CD4-positive, alpha-beta memory T cell (primary cell): ENCODE measurements around the gene CKLF. TPM values are rescaled to one million over a fixed set of nuclear protein-coding genes. Genes with fewer than 3 reads are reported as not detected.

Experiments used
- CTCF ChIA-PET: fragments of 350-600 bp; sonication (Branson Sonifier 250); formaldehyde crosslinking; loops from one replicate; lab custom pipeline; 2021; ENCODE audit warnings: inconsistent platforms; ENCODE audit not compliant: partially characterized antibody; lab: Charles Lee
- POLR2A ChIA-PET: fragments of 350-600 bp; sonication (Branson Sonifier 250); formaldehyde crosslinking; loops from one replicate; lab custom pipeline; 2021; ENCODE audit not compliant: partially characterized antibody; lab: Charles Lee
- DNase-seq, 5 donors: peaks; one replicate each; pipeline versions ENCODE4 v3.0.0 to v3.0.0-alpha.2; 2020 to 2022; ENCODE audit warnings: mixed read lengths in 1 of 5
- H3K27ac ChIP-seq: one replicate; pipeline ENCODE4 v1.7.0; 2013; ENCODE audit warnings: low read depth, low read length
- H3K27me3 ChIP-seq: 2 replicates; pipeline ENCODE4 v1.7.0; 2013; ENCODE audit warnings: mild to moderate bottlenecking, low read length, moderate library complexity; ENCODE audit not compliant: insufficient read depth
- H3K36me3 ChIP-seq: 2 replicates; pipeline ENCODE4 v1.7.0; 2013; ENCODE audit warnings: mild to moderate bottlenecking, low read length, moderate library complexity; ENCODE audit not compliant: insufficient read depth
- H3K4me1 ChIP-seq: 2 replicates; pipeline ENCODE4 v1.7.0; 2013; ENCODE audit warnings: mild to moderate bottlenecking, low read length, moderate library complexity; ENCODE audit not compliant: insufficient read depth
- H3K4me3 ChIP-seq, 2 donors: one replicate each; pipeline ENCODE4 v1.7.0; 2013; ENCODE audit warnings: low read length in 2 of 2, mild to moderate bottlenecking in 1 of 2
- H3K9me3 ChIP-seq, 2 donors: one replicate each; pipeline ENCODE4 v1.7.0; 2013; ENCODE audit warnings: low read length in 2 of 2, control low read depth in 1 of 2; ENCODE audit not compliant: control insufficient read depth in 1 of 2
- H3K27ac Mint-ChIP-seq, 7 donors: one replicate each; pipeline ENCODE4 v1.8.0; 2020 to 2021; ENCODE audit warnings: mixed read lengths in 7 of 7, mild to moderate bottlenecking in 6 of 7, inconsistent platforms in 3 of 7, moderate library complexity in 3 of 7
- H3K27me3 Mint-ChIP-seq, 2 donors: one replicate each; pipeline ENCODE4 v1.8.0; 2020 to 2021; ENCODE audit warnings: mixed read lengths in 2 of 2
- H3K36me3 Mint-ChIP-seq, 2 donors: one replicate each; pipeline ENCODE4 v1.8.0; 2020 to 2021; ENCODE audit warnings: mixed read lengths in 2 of 2, inconsistent platforms in 1 of 2, mild to moderate bottlenecking in 1 of 2
- H3K4me1 Mint-ChIP-seq, 4 donors: one replicate each; pipeline ENCODE4 v1.8.0; 2020 to 2021; ENCODE audit warnings: mixed read lengths in 4 of 4, mild to moderate bottlenecking in 1 of 4
- H3K4me3 Mint-ChIP-seq, 8 donors: one replicate each; pipeline ENCODE4 v1.8.0; 2020 to 2021; ENCODE audit warnings: mixed read lengths in 8 of 8, mild to moderate bottlenecking in 7 of 8, moderate library complexity in 6 of 8, inconsistent platforms in 3 of 8
- H3K9me3 Mint-ChIP-seq, 8 donors: one replicate each; pipeline ENCODE4 v1.8.0; 2020 to 2021; ENCODE audit warnings: mixed read lengths in 8 of 8, mild to moderate bottlenecking in 5 of 8, inconsistent platforms in 3 of 8, moderate library complexity in 1 of 8
- intact Hi-C: fragments of 100-400 bp; cut with micrococcal nuclease; formaldehyde crosslinking; loops from one replicate; pipeline ENCODE4 v1.15.1; 2023
- polyA plus RNA-seq, 2 donors: library from polyadenylated mRNA; unstranded; fragments of 300-500 nt; fragmentation: Illumina TruSeq; gene quantifications; one replicate each; pipeline ENCODE4 v1.2.3, GENCODE V29; 2021
- total RNA-seq, 2 experiments: library from RNA; stranded (reverse); gene quantifications; one replicate each; pipeline ENCODE4 v1.2.3, GENCODE V29; 2021

CKLF gene
- total and polyA plus RNA-seq, 4 experiments from 2014 or later, result 71.0 to 173 (median 115) TPM

- Histone ChIP-seq H3K36me3 (no peaks in the 10 kb centered on the region), H3K4me1 (peaks cover 6% of the 10 kb centered on the region), H3K9me3 (no peaks in the 10 kb centered on the region), H3K27me3 (no peaks in the 10 kb centered on the region), H3K4me3 (no peak overlapping the region), H3K27ac (no peak overlapping the region)
- ChIA-PET POLR2A (interaction anchor here (16.1 kb wide), 1 partner anchor 13 kb away, joined by 440 read pairs; the partner anchor contains the start of genes CKLF and TK2), CTCF (no interaction called here)
- peaks cover 9 to 28% (median 12%) of the 10 kb centered on the region in 4 donors for H3K4me1 Mint-ChIP-seq
- intact Hi-C loops, result no loop called here
- H3K36me3 Mint-ChIP-seq, result peaks cover 5 to 8% of the 10 kb centered on the region in 2 donors
- peak overlapping the region in 3 of 7 donors; percentile 13 to 81 (median 81) for H3K27ac Mint-ChIP-seq
- H3K4me3 Mint-ChIP-seq, result no peak overlapping the region
- H3K27me3 Mint-ChIP-seq, result no peaks in the 10 kb centered on the region
- no peaks in the 10 kb centered on the region for H3K9me3 Mint-ChIP-seq
- no peak for DNase-seq
Observed at GRCh38 chr16:66534376-66534799, 18.0 kb upstream of the CKLF start.

GRCh38 chr16:66536525-66536924, 15.9 kb upstream of the CKLF start:
- Mint-ChIP-seq H3K4me3 (no peak overlapping the region), H3K27ac (peak overlapping the region in 1 of 7 donors; percentile 24), H3K36me3 (peaks cover 3 to 5% of the 10 kb centered on the region in 2 donors), H3K4me1 (peaks cover 13 to 37% (median 21%) of the 10 kb centered on the region in 4 donors), H3K27me3 (no peaks in the 10 kb centered on the region), H3K9me3 (no peaks in the 10 kb centered on the region)
- DNase-seq, result no peak
- H3K9me3 ChIP-seq, result no peaks in the 10 kb centered on the region
- CTCF ChIA-PET, result no interaction called here
- POLR2A ChIA-PET, result interaction anchor here (1.1 to 2.1 kb wide), 4 partner anchors 12 to 19 kb away, joined by 3 to 9 read pairs (median 6); partner anchors contain the start of gene CKLF
- intact Hi-C loops, result no loop called here
- H3K27ac ChIP-seq, result no peak overlapping the region
- no peaks in the 10 kb centered on the region for H3K36me3 ChIP-seq
- no peaks in the 10 kb centered on the region for H3K27me3 ChIP-seq
- no peak overlapping the region for H3K4me3 ChIP-seq
- peaks cover 19% of the 10 kb centered on the region for H3K4me1 ChIP-seq

GRCh38 chr16:66537236-66537635, 15.1 kb upstream of the CKLF start:
- Mint-ChIP-seq H3K4me3 (no peak overlapping the region), H3K36me3 (peaks cover 3 to 5% of the 10 kb centered on the region in 2 donors), H3K27me3 (no peaks in the 10 kb centered on the region), H3K27ac (peak overlapping the region in 1 of 7 donors; percentile 68), H3K4me1 (peaks cover 13 to 44% (median 22%) of the 10 kb centered on the region in 4 donors), H3K9me3 (no peaks in the 10 kb centered on the region)
- Histone ChIP-seq H3K27ac (no peak overlapping the region), H3K4me3 (no peak overlapping the region), H3K36me3 (no peaks in the 10 kb centered on the region), H3K9me3 (no peaks in the 10 kb centered on the region), H3K4me1 (peaks cover 19% of the 10 kb centered on the region), H3K27me3 (no peaks in the 10 kb centered on the region)
- POLR2A ChIA-PET, result interaction anchor here (2.1 kb wide), 1 partner anchor 12 kb away, joined by 8 read pairs; no protein-coding TSS in a partner anchor
- CTCF ChIA-PET, result no interaction called here
- no peak for DNase-seq
- intact Hi-C loops, result no loop called here

GRCh38 chr16:66538910-66539309, 13.5 kb upstream of the CKLF start:
- Histone ChIP-seq H3K27ac (no peak overlapping the region), H3K36me3 (no peaks in the 10 kb centered on the region), H3K4me3 (no peak overlapping the region), H3K27me3 (no peaks in the 10 kb centered on the region), H3K4me1 (peaks cover 19% of the 10 kb centered on the region), H3K9me3 (no peaks in the 10 kb centered on the region)
- ChIA-PET CTCF (interaction anchor here (1.7 to 1.9 kb wide), 2 partner anchors 10 to 27 kb away, joined by 5 to 8 read pairs; no protein-coding TSS in a partner anchor), POLR2A (interaction anchor here (2.4 to 19.4 kb wide), 2 partner anchors 12 to 13 kb away, joined by 15 to 440 read pairs; partner anchors contain the start of gene CKLF)
- no peaks in the 10 kb centered on the region for H3K27me3 Mint-ChIP-seq
- H3K27ac Mint-ChIP-seq, result peak overlapping the region in 3 of 7 donors; percentile 14 to 82 (median 58)
- peak overlapping the region in 2 of 8 donors; percentile 29 to 35 for H3K4me3 Mint-ChIP-seq
- no peaks in the 10 kb centered on the region for H3K9me3 Mint-ChIP-seq
- peaks cover 13 to 46% (median 22%) of the 10 kb centered on the region in 4 donors for H3K4me1 Mint-ChIP-seq
- no peak for DNase-seq
- peaks cover 3% of the 10 kb centered on the region in 2 donors for H3K36me3 Mint-ChIP-seq
- intact Hi-C loops, result loop anchor here (2.0 kb wide), 2 partner anchors 14 kb away; partner anchors contain the start of gene CKLF

DNA sequence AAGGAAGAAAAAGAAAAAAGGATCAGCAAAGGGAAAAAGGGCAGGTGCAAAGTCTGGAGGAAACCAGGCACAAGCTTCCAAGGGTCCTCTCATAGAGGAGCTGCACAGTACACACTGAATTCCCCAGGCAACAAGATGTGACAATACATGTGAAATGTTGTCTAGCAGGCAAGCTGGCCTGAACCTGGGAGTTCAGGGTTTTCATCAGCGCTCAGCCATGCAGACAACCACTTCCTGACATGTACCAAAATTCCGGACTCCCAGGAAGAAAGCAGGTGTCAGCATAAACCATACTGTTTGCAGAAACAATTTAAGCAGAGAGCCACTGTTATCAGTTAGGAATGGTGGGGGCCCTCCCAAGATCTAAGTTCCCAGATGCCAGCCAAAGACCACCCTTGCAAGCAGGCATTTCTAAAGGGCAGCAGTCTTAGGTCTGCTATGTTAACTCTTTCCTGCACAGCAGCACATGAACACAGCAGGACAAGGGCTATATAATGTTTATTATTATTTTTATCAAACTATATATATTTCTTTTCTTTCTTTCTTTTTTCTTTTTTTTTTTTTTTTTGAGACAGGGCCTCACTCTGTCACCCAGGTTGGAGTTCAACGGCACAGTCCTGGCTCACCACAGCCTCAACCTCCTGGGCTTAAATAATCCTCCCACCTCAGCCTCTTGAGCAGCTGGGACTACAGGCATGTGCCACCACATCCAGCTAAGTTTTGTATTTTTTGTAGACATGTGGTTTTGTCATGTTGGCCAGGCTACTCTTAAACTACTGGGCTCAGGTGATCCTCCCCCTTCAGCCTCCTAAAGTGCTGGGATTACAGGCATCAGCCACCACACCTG, 12.5 kb upstream of the CKLF start:
- Mint-ChIP-seq H3K4me1 (peaks cover 9 to 46% (median 20%) of the 10 kb centered on the region in 4 donors), H3K27ac (peak overlapping the region; percentile 25 to 68 (median 62)), H3K27me3 (no peaks in the 10 kb centered on the region), H3K9me3 (no peaks in the 10 kb centered on the region), H3K36me3 (peaks cover 3% of the 10 kb centered on the region in 2 donors), H3K4me3 (peak overlapping the region in 7 of 8 donors; percentile 5 to 70 (median 40))
- no peaks in the 10 kb centered on the region for H3K36me3 ChIP-seq
- intact Hi-C loops, result loop anchor here (2.0 kb wide), 2 partner anchors 13 to 15 kb away; partner anchors contain the start of gene CKLF
- no peaks in the 10 kb centered on the region for H3K27me3 ChIP-seq
- H3K27ac ChIP-seq, result no peak overlapping the region
- H3K4me1 ChIP-seq, result peaks cover 19% of the 10 kb centered on the region
- no peaks in the 10 kb centered on the region for H3K9me3 ChIP-seq
- ChIA-PET POLR2A (interaction anchor here (2.4 to 19.4 kb wide), 2 partner anchors 12 to 13 kb away, joined by 15 to 440 read pairs; partner anchors contain the start of gene CKLF), CTCF (interaction anchor here (0.7 to 1.9 kb wide), 4 partner anchors 9 to 28 kb away, joined by 3 to 8 read pairs (median 5); partner anchors contain the start of gene CKLF)
- no peak for DNase-seq
- H3K4me3 ChIP-seq, result no peak overlapping the region

DNA sequence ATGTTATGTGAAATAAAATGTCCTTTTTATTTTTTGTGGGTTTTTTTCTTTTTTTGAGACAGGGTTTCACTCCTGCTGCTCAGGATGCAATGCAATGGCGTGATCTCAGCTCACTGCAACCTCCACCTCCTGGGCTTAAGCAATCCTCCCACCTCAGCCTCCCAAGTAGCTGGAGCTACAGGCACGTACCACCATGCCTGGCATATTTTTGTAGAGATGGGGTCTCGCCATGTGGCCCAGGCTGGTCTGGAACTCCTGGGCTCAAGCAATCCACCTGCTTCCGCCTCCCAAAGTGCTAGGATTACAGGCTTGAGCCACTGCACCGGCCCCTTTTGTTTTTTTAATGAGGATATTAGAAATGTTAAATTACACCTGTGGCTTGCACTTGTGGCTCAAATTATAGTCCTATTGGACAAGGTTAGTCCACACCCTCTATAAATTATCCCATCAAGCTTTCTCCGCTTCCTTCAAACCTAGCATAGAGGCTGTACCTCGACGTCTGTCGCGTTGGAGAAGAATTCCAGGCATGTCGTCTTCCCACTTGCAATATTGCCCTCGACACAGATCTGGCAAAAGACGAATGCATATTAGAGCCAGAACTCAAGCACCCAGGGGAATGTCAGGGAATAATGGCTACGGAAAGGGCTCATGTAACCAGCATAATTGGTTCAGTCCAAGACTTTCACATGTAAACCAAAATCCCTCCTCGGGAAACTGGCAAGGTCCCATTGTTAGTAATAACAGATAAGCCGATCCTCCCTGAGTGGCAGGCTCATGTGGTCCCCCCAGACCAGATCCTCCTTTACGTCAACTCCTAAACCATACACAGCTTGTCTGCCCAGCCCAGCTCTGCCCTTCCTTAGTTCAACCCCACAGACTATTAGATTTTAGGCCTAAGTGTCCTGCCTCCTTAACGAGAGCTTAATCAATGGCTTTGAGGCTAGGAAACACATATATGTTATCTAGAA, 10.7 kb upstream of the CKLF start:
- Mint-ChIP-seq H3K4me1 (peaks cover 9 to 41% (median 20%) of the 10 kb centered on the region in 4 donors), H3K27me3 (no peaks in the 10 kb centered on the region), H3K4me3 (no peak overlapping the region), H3K9me3 (no peaks in the 10 kb centered on the region), H3K27ac (no peak overlapping the region), H3K36me3 (peaks cover 3% of the 10 kb centered on the region in 2 donors)
- no peaks in the 10 kb centered on the region for H3K36me3 ChIP-seq
- no peak overlapping the region for H3K27ac ChIP-seq
- peaks cover 19% of the 10 kb centered on the region for H3K4me1 ChIP-seq
- no peaks in the 10 kb centered on the region for H3K9me3 ChIP-seq
- ChIA-PET POLR2A (interaction anchor here (0.9 to 19.4 kb wide), 5 partner anchors 8 to 21 kb away, joined by 3 to 440 read pairs (median 4); partner anchors contain the start of genes CKLF and TK2), CTCF (interaction anchor here (1.4 to 1.7 kb wide), 2 partner anchors 10 to 48 kb away, joined by 3 to 5 read pairs; no protein-coding TSS in a partner anchor)
- DNase-seq, result no peak
- H3K27me3 ChIP-seq, result no peaks in the 10 kb centered on the region
- no peak overlapping the region for H3K4me3 ChIP-seq
- intact Hi-C loops, result no loop called here
